Brain microvascular endothelial cell (primary cell): ENCODE data around the gene STAG1.
"Not testable (repeated sequence)": the region's sequence is repeated elsewhere in the genome, so short reads cannot be mapped to it uniquely, and the experiment has no call there.

Experiments
- DNase-seq: peaks from one replicate; pipeline ENCODE4 v3.0.0-alpha.2; 2020
- H3K27ac ChIP-seq: fragments of 250-450 bp; sonication (Bioruptor Pico); 2 replicates; pipeline ENCODE4 v1.5.1; 2020; ENCODE audit warnings: mild to moderate bottlenecking, moderate library complexity
- H3K27me3 ChIP-seq: fragments of 250-450 bp; sonication (Bioruptor Pico); replicated peaks from 2 replicates; pipeline ENCODE4 v1.5.1; 2020; ENCODE audit warnings: mild to moderate bottlenecking
- H3K36me3 ChIP-seq: fragments of 250-450 bp; sonication (Bioruptor Pico); replicated peaks from 2 replicates; pipeline ENCODE4 v1.5.1; 2020; ENCODE audit warnings: mild to moderate bottlenecking
- H3K4me3 ChIP-seq: 2 replicates; pipeline ENCODE4 v1.5.1; 2011; ENCODE audit warnings: low read depth, mild to moderate bottlenecking, control low read depth, low read length, moderate library complexity
- in situ Hi-C: cut with HindIII; loops from 2 replicates; pipeline ENCODE4 v1.10.0; 2017; ENCODE audit warnings: low sequenced_read_pairs, low pct_ligation_motif_present
- TF ChIP-seq, protein P1 (sequence below): IDR thresholded peaks from 2 replicates; pipeline ENCODE4 v1.5.1; 2011; ENCODE audit warnings: low read depth, mild to moderate bottlenecking, moderate library complexity, low read length, control low read depth, inconsistent platforms; ENCODE audit errors: missing control alignments

The STAG1 gene

DNA sequence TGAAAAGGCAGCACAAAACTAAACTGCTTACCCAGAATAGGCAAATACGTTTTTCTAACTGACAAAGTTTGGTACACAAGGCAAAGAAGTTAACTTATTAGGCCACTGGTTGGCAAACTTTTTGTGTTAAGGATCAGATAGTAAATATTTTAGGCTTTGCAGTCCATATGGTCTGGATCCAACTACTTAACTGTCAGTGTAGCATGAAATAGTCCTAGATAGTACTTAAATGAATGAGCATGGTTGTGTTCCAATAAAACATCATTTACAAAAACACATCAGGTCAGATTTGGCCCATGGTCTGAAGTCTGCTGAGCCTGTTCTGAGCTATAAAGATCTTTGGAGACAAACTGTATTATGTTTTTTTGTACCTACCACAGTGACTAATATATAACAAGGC is 365.1 kb downstream of the STAG1 start:
- Histone ChIP-seq H3K27me3 (no peaks in the 10 kb centered on the region), H3K36me3 (no peaks in the 10 kb centered on the region), H3K27ac (no peak overlapping the region), H3K4me3 (no peak overlapping the region)
- in situ Hi-C loops: no loop called here
- TF ChIP-seq, protein P1, sequence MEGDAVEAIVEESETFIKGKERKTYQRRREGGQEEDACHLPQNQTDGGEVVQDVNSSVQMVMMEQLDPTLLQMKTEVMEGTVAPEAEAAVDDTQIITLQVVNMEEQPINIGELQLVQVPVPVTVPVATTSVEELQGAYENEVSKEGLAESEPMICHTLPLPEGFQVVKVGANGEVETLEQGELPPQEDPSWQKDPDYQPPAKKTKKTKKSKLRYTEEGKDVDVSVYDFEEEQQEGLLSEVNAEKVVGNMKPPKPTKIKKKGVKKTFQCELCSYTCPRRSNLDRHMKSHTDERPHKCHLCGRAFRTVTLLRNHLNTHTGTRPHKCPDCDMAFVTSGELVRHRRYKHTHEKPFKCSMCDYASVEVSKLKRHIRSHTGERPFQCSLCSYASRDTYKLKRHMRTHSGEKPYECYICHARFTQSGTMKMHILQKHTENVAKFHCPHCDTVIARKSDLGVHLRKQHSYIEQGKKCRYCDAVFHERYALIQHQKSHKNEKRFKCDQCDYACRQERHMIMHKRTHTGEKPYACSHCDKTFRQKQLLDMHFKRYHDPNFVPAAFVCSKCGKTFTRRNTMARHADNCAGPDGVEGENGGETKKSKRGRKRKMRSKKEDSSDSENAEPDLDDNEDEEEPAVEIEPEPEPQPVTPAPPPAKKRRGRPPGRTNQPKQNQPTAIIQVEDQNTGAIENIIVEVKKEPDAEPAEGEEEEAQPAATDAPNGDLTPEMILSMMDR: no peak
- no peak for DNase-seq

DNA sequence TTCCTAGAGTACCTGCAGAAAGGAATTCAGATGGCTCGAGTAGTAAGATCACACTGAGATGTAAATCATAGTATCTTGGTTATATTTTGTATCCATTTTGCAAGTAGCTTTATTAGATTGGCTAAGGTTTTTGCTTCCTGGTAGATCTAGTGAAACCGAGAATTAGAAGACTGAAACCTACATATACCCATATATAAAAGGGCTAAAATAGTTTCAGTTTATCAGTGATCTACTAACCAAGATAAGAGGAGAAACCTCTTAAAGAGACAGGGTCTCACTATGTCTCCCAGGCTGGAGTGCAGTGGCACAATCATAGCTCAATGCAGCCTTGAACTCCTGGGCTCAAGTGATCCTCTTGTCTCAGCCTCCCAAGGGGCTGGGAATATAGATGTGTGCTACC is 366.7 kb downstream of the STAG1 start:
- Histone ChIP-seq H3K36me3 (no peaks in the 10 kb centered on the region), H3K27me3 (no peaks in the 10 kb centered on the region), H3K27ac (no peak overlapping the region), H3K4me3 (no peak overlapping the region)
- TF ChIP-seq, protein P1: no peak
- DNase-seq: no peak
- in situ Hi-C loops: no loop called here

DNA sequence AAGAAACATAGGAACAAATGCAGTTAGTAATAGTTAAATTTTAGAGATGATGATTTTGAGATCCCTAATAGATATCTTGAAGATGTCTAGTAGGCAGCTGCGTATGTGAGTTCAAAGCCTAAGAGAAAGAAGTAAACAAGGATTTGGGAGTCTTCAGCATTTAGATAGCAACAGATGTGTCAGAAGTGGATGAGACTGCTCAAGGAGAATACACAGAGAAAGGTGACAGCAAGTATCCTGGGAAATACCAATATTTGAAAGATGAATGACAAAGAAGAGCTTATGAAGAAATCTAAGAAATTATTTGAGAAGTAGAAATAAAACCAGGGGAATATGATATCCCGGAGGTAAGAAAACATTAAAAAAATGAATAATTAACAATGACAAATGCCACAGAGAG is 371.1 kb downstream of the STAG1 start:
- TF ChIP-seq, protein P1: no peak
- no peak for DNase-seq
- Histone ChIP-seq H3K27me3 (no peaks in the 10 kb centered on the region), H3K27ac (no peak overlapping the region), H3K4me3 (no peak overlapping the region), H3K36me3 (no peaks in the 10 kb centered on the region)
- in situ Hi-C loops: no loop called here

DNA sequence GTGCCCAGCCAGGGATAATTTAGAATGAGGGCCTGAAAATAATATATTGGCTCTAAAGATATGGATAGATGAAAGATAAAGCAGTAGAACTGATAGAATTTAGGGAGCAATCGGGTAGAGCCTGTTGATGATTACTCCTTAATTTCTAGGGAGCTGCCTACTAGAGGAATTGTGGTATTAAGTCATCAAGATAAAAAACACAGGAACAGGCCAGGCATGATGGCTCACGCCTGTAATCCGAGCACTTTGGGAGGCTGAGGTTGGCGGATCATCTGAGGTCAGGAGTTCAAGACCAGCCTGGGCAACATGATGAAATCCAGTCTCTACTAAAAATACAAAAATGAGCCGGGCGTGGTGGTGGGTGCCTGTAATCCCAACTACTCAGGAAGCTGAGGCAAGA is 371.6 kb downstream of the STAG1 start:
- Histone ChIP-seq H3K27ac (no peak overlapping the region), H3K27me3 (no peaks in the 10 kb centered on the region), H3K36me3 (no peaks in the 10 kb centered on the region), H3K4me3 (no peak overlapping the region)
- in situ Hi-C loops: no loop called here
- DNase-seq: peak; percentile 50
- TF ChIP-seq, protein P1: no peak

DNA sequence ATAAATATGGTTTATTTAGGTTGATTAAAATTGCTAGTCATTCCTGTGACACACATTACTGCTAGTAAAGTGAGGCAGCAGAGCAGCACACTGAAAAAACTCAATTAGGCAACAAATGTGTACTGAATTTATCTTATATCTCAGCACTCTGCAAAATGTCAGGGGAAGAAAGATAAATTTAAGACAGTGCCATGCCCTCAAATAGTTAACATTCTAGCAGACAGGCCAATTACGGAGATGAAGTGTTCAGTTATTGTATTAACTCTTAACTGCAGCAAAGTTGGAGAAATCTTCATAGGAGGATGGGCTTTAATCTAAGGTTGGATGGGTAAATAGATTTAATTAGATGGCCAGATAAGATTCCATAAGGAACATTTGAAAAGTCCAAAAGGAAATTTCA is 374.2 kb downstream of the STAG1 start:
- Histone ChIP-seq H3K4me3 (no peak overlapping the region), H3K27me3 (no peaks in the 10 kb centered on the region), H3K27ac (no peak overlapping the region), H3K36me3 (no peaks in the 10 kb centered on the region)
- in situ Hi-C loops: no loop called here
- DNase-seq: no peak
- TF ChIP-seq, protein P1: no peak

DNA sequence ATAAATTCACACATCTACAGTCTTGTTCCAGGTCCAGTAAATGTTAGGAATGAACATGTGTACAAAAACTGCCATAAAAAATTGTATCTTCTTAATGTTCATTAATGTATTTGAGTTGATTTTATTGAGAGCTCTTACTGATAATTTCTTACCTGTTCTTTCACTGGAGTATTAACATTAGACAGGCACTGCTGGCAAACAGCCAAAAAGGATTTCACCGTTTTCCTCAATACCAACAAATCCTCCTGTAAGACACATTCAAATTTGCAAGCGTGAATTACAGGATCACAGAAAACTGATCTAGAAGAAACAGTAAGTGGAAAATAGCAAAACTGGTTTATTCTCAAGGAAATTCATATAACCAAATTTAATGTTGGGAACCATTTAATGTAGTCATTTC is 374.7 kb downstream of the STAG1 start:
- in situ Hi-C loops: no loop called here
- TF ChIP-seq, protein P1: no peak
- H3K4me3 ChIP-seq: no peak overlapping the region

DNA sequence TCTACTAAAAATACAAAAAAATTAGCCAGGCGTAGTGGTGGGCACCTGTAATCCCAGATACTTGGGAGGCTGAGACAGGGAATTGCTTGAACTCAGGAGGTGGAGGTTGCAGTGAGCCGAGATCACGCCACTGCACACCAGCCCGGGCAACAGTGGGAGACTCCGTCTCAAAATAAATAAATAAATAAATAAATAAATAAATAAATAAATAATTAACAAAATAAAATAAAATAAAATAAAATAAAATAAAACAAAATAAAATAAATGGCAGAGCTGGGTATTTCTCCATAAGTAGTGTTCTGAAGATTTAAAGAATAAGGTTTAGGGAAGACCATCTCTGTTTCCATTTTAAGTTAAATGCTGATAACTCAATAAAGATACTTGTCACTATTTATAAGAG is 376.4 kb downstream of the STAG1 start:
- H3K27me3 ChIP-seq, in situ Hi-C loops, DNase-seq, H3K36me3 ChIP-seq, H3K27ac ChIP-seq, H3K4me3 ChIP-seq: not testable (repeated sequence)

More for the DNA sequence above, 374.7 kb downstream of the STAG1 start:
- no peak overlapping the region for H3K27ac ChIP-seq
- no peaks in the 10 kb centered on the region for H3K36me3 ChIP-seq
- no peaks in the 10 kb centered on the region for H3K27me3 ChIP-seq
- DNase-seq: no peak
